Fibroblast of villous mesenchyme (primary cell): ENCODE results near the gene TMEM30B. TPM values are rescaled to one million over a fixed set of nuclear protein-coding genes. Genes with fewer than 3 reads are reported as not detected.
"Not testable (repeated sequence)": the region's sequence is repeated elsewhere in the genome, so short reads cannot be mapped to it uniquely, and the experiment has no call there.

Experiments used
- DNase-seq: peaks from one replicate; pipeline ENCODE4 v3.0.0-alpha.2; 2010; ENCODE audit warnings: low read depth
- H3K4me3 ChIP-seq: 2 replicates; pipeline ENCODE4 v1.5.1; 2011; ENCODE audit warnings: low read depth, mild to moderate bottlenecking, low read length
- CTCF ChIP-seq: IDR thresholded peaks from 2 replicates; pipeline ENCODE4 v1.5.1; 2012; ENCODE audit warnings: low read depth, mild to moderate bottlenecking, low read length; ENCODE audit not compliant: insufficient read depth
- total RNA-seq: library from RNA; depleted of rRNA; stranded (reverse); fragments of >200 nt; gene quantifications from 2 replicates; pipeline ENCODE4 v1.2.3, GENCODE V29; 2012

TMEM30B gene
- total RNA-seq, 1 donor: not detected

GRCh38 chr14:61240206-61240605 lies 40.9 kb downstream of the TMEM30B start:
- DNase-seq: no peak
- no peak overlapping the region for H3K4me3 ChIP-seq
- TF ChIP-seq CTCF: no peak

GRCh38 chr14:61239285-61239684 lies 41.9 kb downstream of the TMEM30B start:
- H3K4me3 ChIP-seq, DNase-seq: not testable (repeated sequence)

GRCh38 chr14:61238611-61239245 lies 42.4 kb downstream of the TMEM30B start:
- no peak for DNase-seq
- no peak for TF ChIP-seq CTCF
- no peak overlapping the region for H3K4me3 ChIP-seq

- no peak for DNase-seq
- TF ChIP-seq CTCF: no peak
- no peak overlapping the region for H3K4me3 ChIP-seq
These were observed 46.8 kb downstream of the TMEM30B start for GRCh38 chr14:61234215-61234916.

GRCh38 chr14:61233436-61233956 lies 47.6 kb downstream of the TMEM30B start:
- H3K4me3 ChIP-seq: no peak overlapping the region
- no peak for TF ChIP-seq CTCF
- no peak for DNase-seq

- no peak for TF ChIP-seq CTCF
- H3K4me3 ChIP-seq: no peak overlapping the region
- no peak for DNase-seq
These were observed 49.3 kb downstream of the TMEM30B start for GRCh38 chr14:61231810-61232209.

GRCh38 chr14:61229981-61230380 lies 51.2 kb downstream of the TMEM30B start:
- TF ChIP-seq CTCF: no peak
- H3K4me3 ChIP-seq: no peak overlapping the region
- DNase-seq: no peak
